Effector memory CD4-positive, alpha-beta T cell (primary cell): Measurements from ENCODE around the gene CD38.

Experiments used
- DNase-seq, 3 donors: peaks; one replicate each; pipeline ENCODE4 v3.0.0-alpha.2; 2020
- H3K27ac ChIP-seq: 2 replicates; pipeline ENCODE4 v1.7.0; 2013; ENCODE audit warnings: mild to moderate bottlenecking, low read length, moderate library complexity; ENCODE audit not compliant: insufficient read depth, poor library complexity, severe bottlenecking
- H3K27me3 ChIP-seq: replicated peaks from 2 replicates; pipeline ENCODE4 v1.7.0; 2013; ENCODE audit warnings: mild to moderate bottlenecking, low read length; ENCODE audit not compliant: insufficient read depth, control insufficient read depth, poor library complexity, severe bottlenecking
- H3K36me3 ChIP-seq: 2 replicates; pipeline ENCODE4 v1.7.0; 2013; ENCODE audit warnings: mild to moderate bottlenecking, low read length, moderate library complexity; ENCODE audit not compliant: control insufficient read depth, insufficient read depth
- H3K4me1 ChIP-seq: 2 replicates; pipeline ENCODE4 v1.7.0; 2013; ENCODE audit warnings: low read length, mild to moderate bottlenecking; ENCODE audit not compliant: control insufficient read depth, insufficient read depth, poor library complexity, severe bottlenecking
- H3K4me3 ChIP-seq: 2 replicates; pipeline ENCODE4 v1.7.0; 2013; ENCODE audit warnings: low read length, low read depth, mild to moderate bottlenecking; ENCODE audit not compliant: insufficient read depth, poor library complexity, severe bottlenecking
- H3K9me3 ChIP-seq: 2 replicates; pipeline ENCODE4 v1.7.0; 2013; ENCODE audit warnings: mild to moderate bottlenecking, low read length, moderate library complexity; ENCODE audit not compliant: control insufficient read depth

Gene CD38

GRCh38 chr4:15891312-15891711 is 113.2 kb downstream of the CD38 start:
- H3K27ac ChIP-seq, result no peak overlapping the region
- no peaks in the 10 kb centered on the region for H3K4me1 ChIP-seq
- DNase-seq, result no peak
- H3K27me3 ChIP-seq, result no peaks in the 10 kb centered on the region
- no peaks in the 10 kb centered on the region for H3K9me3 ChIP-seq
- no peaks in the 10 kb centered on the region for H3K36me3 ChIP-seq
- H3K4me3 ChIP-seq, result no peak overlapping the region

DNA sequence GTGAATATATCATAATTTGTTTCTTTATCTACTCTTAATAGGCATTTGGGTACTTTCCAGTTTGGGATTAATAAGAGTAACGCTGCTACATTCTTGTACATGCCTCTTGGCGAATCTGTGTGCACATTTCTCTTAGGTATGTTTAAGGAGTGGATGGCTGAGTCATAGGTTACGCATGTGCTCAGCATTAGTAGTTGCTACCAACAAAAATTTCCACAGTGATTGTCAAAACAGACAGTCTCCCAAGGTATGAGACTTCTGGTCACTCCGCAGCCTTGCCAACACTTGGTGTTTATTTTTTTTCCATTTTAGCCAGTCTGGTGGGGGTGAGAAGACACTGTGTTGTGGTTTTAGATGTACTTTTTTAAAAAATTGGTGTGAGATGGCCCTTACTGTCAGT is 115.8 kb downstream of the CD38 start:
- no peaks in the 10 kb centered on the region for H3K4me1 ChIP-seq
- H3K9me3 ChIP-seq, result no peaks in the 10 kb centered on the region
- no peak for DNase-seq
- no peaks in the 10 kb centered on the region for H3K36me3 ChIP-seq
- no peaks in the 10 kb centered on the region for H3K27me3 ChIP-seq
- no peak overlapping the region for H3K27ac ChIP-seq
- H3K4me3 ChIP-seq, result no peak overlapping the region

GRCh38 chr4:15894393-15894792 is 116.3 kb downstream of the CD38 start:
- no peaks in the 10 kb centered on the region for H3K36me3 ChIP-seq
- DNase-seq, result no peak
- no peaks in the 10 kb centered on the region for H3K27me3 ChIP-seq
- no peaks in the 10 kb centered on the region for H3K4me1 ChIP-seq
- no peak overlapping the region for H3K27ac ChIP-seq
- H3K9me3 ChIP-seq, result no peaks in the 10 kb centered on the region
- no peak overlapping the region for H3K4me3 ChIP-seq

- H3K4me3 ChIP-seq, result no peak overlapping the region
- H3K4me1 ChIP-seq, result no peaks in the 10 kb centered on the region
- no peak for DNase-seq
- no peaks in the 10 kb centered on the region for H3K36me3 ChIP-seq
- H3K27ac ChIP-seq, result no peak overlapping the region
- no peaks in the 10 kb centered on the region for H3K27me3 ChIP-seq
- H3K9me3 ChIP-seq, result no peaks in the 10 kb centered on the region
Measured at GRCh38 chr4:15894921-15895916, 117.1 kb downstream of the CD38 start.

- no peak for DNase-seq
- H3K27ac ChIP-seq, result no peak overlapping the region
- no peak overlapping the region for H3K4me3 ChIP-seq
- no peaks in the 10 kb centered on the region for H3K27me3 ChIP-seq
- no peaks in the 10 kb centered on the region for H3K36me3 ChIP-seq
- H3K9me3 ChIP-seq, result no peaks in the 10 kb centered on the region
- H3K4me1 ChIP-seq, result no peaks in the 10 kb centered on the region
Measured at GRCh38 chr4:15897577-15897976, 119.4 kb downstream of the CD38 start.

DNA sequence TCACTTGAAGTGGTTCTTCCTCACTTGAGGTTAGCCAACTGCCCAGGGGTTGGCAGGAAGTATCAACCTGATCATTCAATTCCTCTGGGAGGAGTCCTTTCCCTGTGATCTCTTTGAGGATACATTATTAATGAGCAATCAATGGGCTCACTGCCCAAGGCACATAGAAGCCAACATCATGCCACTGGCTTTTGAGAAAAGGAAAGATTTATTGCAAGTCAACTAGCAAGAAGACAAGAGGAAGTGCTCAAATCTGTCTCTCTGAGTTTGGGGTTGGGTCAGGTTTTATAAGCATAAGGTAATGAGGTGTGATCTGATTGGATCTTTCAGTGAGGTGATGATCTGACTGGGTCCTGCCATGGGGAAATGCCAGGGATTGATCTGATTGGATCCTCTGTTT is 120.8 kb downstream of the CD38 start:
- Histone ChIP-seq H3K4me3 (no peak overlapping the region), H3K4me1 (no peaks in the 10 kb centered on the region), H3K27me3 (no peaks in the 10 kb centered on the region), H3K36me3 (no peaks in the 10 kb centered on the region), H3K9me3 (no peaks in the 10 kb centered on the region), H3K27ac (no peak overlapping the region)
- no peak for DNase-seq

DNA sequence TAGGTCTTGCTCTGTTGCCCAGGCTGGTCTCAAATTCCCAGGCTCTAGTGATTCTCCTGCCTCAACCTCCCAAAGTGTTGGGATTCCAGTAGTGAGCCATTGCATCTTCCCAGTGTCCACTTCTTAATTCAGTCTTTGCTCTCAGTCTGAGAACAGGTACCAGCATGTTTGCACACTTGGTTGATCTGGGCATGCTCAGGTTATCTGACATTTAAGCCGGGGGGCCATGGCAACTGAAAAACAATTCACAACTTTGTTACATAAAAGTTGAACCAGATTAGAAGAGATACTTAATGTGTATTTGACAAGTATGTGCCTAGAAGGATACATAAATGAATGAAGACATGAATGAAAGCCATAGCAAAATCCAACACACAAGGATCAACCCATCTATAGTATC is 121.4 kb downstream of the CD38 start:
- no peak overlapping the region for H3K27ac ChIP-seq
- no peaks in the 10 kb centered on the region for H3K27me3 ChIP-seq

GRCh38 chr4:15901007-15901406 is 122.9 kb downstream of the CD38 start:
- H3K36me3 ChIP-seq, result no peaks in the 10 kb centered on the region
- no peaks in the 10 kb centered on the region for H3K4me1 ChIP-seq
- no peak for DNase-seq
- no peak overlapping the region for H3K4me3 ChIP-seq
- no peaks in the 10 kb centered on the region for H3K9me3 ChIP-seq
- H3K27me3 ChIP-seq, result no peaks in the 10 kb centered on the region
- H3K27ac ChIP-seq, result no peak overlapping the region

More for the DNA sequence above, 121.4 kb downstream of the CD38 start:
- H3K9me3 ChIP-seq, result no peaks in the 10 kb centered on the region
- no peak overlapping the region for H3K4me3 ChIP-seq
- no peaks in the 10 kb centered on the region for H3K4me1 ChIP-seq
- H3K36me3 ChIP-seq, result no peaks in the 10 kb centered on the region
- no peak for DNase-seq

DNA sequence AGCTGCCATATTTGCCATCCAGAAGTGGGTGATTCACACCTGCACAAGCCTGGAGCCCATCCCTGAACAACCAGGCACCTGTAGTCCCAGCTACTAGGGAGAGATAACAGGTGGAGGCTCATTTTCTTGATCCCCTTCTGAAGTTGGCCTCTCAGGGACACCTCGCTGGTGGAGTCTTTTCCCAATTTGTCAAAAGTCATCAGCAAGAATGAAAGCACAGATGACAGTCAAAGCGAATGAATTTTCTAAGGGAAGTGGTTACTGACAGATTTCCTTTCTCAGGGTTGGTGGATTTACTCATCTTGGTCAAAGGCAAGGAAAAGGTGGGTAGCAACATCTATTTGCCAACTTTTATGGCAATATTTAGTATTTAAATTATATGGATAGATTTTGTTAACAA is 123.9 kb downstream of the CD38 start:
- DNase-seq, result no peak
- H3K27ac ChIP-seq, result no peak overlapping the region

DNA sequence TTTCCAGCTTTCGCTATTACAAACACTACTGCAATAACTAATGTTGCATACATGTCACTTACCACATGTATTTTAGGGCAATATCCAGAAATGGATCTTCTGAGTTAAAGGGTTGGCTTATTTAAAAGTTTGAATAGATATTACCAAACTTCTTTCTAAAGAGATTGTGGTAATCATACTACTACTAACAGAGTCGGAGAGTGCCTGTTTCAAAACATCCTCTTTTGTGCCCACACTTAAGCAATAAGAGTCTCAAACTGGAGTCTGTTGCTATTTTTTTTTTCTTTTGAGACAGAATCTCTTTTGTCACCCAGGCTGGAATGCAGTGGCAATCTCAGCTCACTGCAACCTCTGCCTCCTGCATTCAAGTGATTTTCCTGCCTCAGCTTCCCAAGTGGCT is 124.6 kb downstream of the CD38 start:
- Histone ChIP-seq H3K9me3 (no peaks in the 10 kb centered on the region), H3K27ac (no peak overlapping the region), H3K4me3 (no peak overlapping the region), H3K4me1 (no peaks in the 10 kb centered on the region), H3K36me3 (no peaks in the 10 kb centered on the region), H3K27me3 (no peaks in the 10 kb centered on the region)
- DNase-seq, result no peak

More for the DNA sequence above, 123.9 kb downstream of the CD38 start:
- no peaks in the 10 kb centered on the region for H3K9me3 ChIP-seq
- H3K4me1 ChIP-seq, result no peaks in the 10 kb centered on the region
- H3K36me3 ChIP-seq, result no peaks in the 10 kb centered on the region
- H3K4me3 ChIP-seq, result no peak overlapping the region
- H3K27me3 ChIP-seq, result no peaks in the 10 kb centered on the region
